Activated T-helper 2 cell treated with anti-CD3 and anti-CD28 coated beads, Interferon-gamma antibody, Interleukin-2, Interleukin-4, amounts not matched to agents 10 μg/mL and 5 μg/mL and 100 μg/mL, durations not matched to agents 14 hours and 24 hours and 36 hours (primary cell): ENCODE measurements around the gene BPIFB4. TPM values are rescaled to one million over a fixed set of nuclear protein-coding genes. Genes with fewer than 3 reads are reported as not detected.
"Not testable (repeated sequence)": the region's sequence is repeated elsewhere in the genome, so short reads cannot be mapped to it uniquely, and the experiment has no call there.

Source experiments
- DNase-seq: peaks from one replicate; pipeline ENCODE4 v3.0.0; 2021; ENCODE audit warnings: low spot score
- H3K27ac Mint-ChIP-seq: one replicate; pipeline ENCODE4 v1.8.0; 2021; ENCODE audit warnings: mixed read lengths
- H3K27me3 Mint-ChIP-seq: one replicate; pipeline ENCODE4 v1.8.0; 2021; ENCODE audit warnings: low read depth, mixed read lengths
- H3K36me3 Mint-ChIP-seq: one replicate; pipeline ENCODE4 v1.8.0; 2021; ENCODE audit warnings: low read depth, mixed read lengths
- H3K4me1 Mint-ChIP-seq: one replicate; pipeline ENCODE4 v1.8.0; 2021; ENCODE audit warnings: low read depth, mixed read lengths
- H3K4me3 Mint-ChIP-seq: one replicate; pipeline ENCODE4 v1.8.0; 2021; ENCODE audit warnings: low read depth, mild to moderate bottlenecking, moderate library complexity, mixed read lengths
- H3K9me3 Mint-ChIP-seq: one replicate; pipeline ENCODE4 v1.8.0; 2021; ENCODE audit warnings: mixed read lengths
- intact Hi-C: fragments of 100-400 bp; cut with micrococcal nuclease; formaldehyde crosslinking; loops from one replicate; pipeline ENCODE4 v1.15.1; 2023
- total RNA-seq: library from RNA; stranded (reverse); gene quantifications from 2 replicates; pipeline ENCODE4 v1.2.3, GENCODE V29; 2022

The BPIFB4 gene
- total RNA-seq, 1 donor from 2014 or later = not detected

DNA sequence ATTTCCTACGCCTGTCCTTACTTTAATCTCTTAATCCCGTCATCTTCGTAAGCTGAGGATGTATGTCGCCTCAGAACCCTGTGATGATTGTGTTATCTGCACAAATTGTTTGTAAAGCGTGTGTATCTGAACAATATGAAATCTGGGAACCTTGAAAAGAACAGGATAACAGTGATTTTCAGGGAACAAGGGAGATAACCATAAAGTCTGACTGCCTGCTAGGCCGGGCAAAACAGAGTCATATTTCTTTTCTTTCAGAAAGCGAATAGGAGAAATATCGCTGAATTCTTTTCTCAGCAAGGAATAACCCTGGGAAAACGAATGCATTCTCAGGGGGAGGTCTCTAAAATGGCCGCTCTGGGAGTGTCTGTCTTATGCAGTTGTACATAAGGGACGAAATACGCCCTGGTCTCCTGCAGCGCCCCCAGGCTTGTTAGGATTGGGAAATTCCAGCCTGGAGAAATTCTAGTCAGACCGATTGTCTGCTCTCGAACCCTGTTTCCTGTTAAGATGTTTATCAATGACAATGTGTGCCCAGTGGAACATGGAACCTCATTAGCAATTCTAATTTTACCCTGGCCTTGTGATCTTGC, 34.2 kb upstream of the BPIFB4 start:
- DNase-seq, H3K36me3 Mint-ChIP-seq, H3K27ac Mint-ChIP-seq, intact Hi-C loops, H3K4me3 Mint-ChIP-seq, H3K27me3 Mint-ChIP-seq, H3K4me1 Mint-ChIP-seq: not testable (repeated sequence)
- peaks cover 21% of the 10 kb centered on the region for H3K9me3 Mint-ChIP-seq

- DNase-seq = no peak
- no peak overlapping the region for H3K4me3 Mint-ChIP-seq
- intact Hi-C loops = no loop called here
- H3K27ac Mint-ChIP-seq = no peak overlapping the region
- peaks cover 21% of the 10 kb centered on the region for H3K9me3 Mint-ChIP-seq
- no peaks in the 10 kb centered on the region for H3K36me3 Mint-ChIP-seq
- H3K4me1 Mint-ChIP-seq = no peaks in the 10 kb centered on the region
- H3K27me3 Mint-ChIP-seq = no peaks in the 10 kb centered on the region
These were observed 33.0 kb upstream of the BPIFB4 start for GRCh38 chr20:33046412-33046811.

GRCh38 chr20:33051333-33051732, 28.1 kb upstream of the BPIFB4 start:
- Mint-ChIP-seq H3K27ac (no peak overlapping the region), H3K36me3 (no peaks in the 10 kb centered on the region), H3K9me3 (peaks cover 3% of the 10 kb centered on the region), H3K4me1 (no peaks in the 10 kb centered on the region), H3K27me3 (no peaks in the 10 kb centered on the region), H3K4me3 (no peak overlapping the region)
- intact Hi-C loops = no loop called here
- no peak for DNase-seq

DNA sequence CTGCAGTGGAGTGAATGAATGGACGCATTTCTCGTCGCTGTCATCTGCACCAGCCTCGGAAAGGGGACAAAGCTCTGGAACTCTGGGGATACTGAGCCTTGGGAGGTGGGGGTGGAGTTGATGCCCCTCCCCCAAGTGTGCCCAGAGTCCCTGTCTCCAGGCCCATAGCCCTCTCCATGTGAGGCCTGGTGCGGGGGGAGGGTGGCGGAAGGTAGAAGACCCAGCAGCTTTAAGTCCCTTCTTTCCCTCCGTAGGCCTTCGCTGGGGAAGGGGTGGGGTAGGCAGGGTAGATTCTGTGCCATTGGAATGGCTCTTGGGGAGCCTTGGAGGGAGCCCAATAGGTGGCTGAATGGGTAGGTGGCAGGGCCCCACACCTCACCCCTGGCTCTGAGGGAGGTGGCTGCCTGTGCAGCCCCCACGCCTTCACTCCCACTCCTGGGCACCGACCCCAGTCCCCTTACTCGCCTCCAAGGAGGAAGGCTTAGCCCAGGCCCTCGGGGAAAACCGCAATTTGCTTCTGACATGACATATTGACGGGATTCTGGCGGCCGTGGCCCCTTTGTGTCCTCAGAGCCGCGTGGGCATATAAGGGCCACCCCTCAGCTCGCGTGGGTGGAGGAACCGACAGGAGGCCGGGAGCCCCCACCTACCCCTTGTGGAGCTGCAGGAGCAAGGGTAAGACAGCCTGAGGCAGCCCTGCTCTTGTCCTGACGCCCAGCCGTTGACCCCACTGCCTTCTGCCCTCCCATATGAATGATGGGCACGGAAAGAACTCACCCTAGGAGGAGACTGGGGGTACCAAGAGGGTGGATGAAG, 25.9 kb upstream of the BPIFB4 start, which contains the start of gene BPIFB3:
BPIFB3 (plus strand) TSS at position 613 of the 816 bp plus-strand sequence. CDS start 1,533 bp downstream, outside the sequence.
- H3K9me3 Mint-ChIP-seq = no peaks in the 10 kb centered on the region
- no peaks in the 10 kb centered on the region for H3K27me3 Mint-ChIP-seq
- H3K36me3 Mint-ChIP-seq = no peaks in the 10 kb centered on the region
- H3K4me1 Mint-ChIP-seq = no peaks in the 10 kb centered on the region
- H3K27ac Mint-ChIP-seq = no peak within 1 kb of the TSS
- intact Hi-C loops = no loop called here
- no peak within 1 kb of the TSS for H3K4me3 Mint-ChIP-seq
- DNase-seq = no peak

- H3K9me3 Mint-ChIP-seq = no peaks in the 10 kb centered on the region
- H3K27me3 Mint-ChIP-seq = no peaks in the 10 kb centered on the region
- no peaks in the 10 kb centered on the region for H3K36me3 Mint-ChIP-seq
- DNase-seq = no peak
- H3K4me1 Mint-ChIP-seq = no peaks in the 10 kb centered on the region
- intact Hi-C loops = no loop called here
- H3K27ac Mint-ChIP-seq = no peak overlapping the region
- no peak overlapping the region for H3K4me3 Mint-ChIP-seq
These were observed 25.1 kb upstream of the BPIFB4 start for GRCh38 chr20:33054381-33054780.

- H3K27me3 Mint-ChIP-seq = no peaks in the 10 kb centered on the region
- intact Hi-C loops = no loop called here
- H3K9me3 Mint-ChIP-seq = no peaks in the 10 kb centered on the region
- no peak overlapping the region for H3K4me3 Mint-ChIP-seq
- H3K27ac Mint-ChIP-seq = no peak overlapping the region
- DNase-seq = no peak
- H3K36me3 Mint-ChIP-seq = no peaks in the 10 kb centered on the region
- no peaks in the 10 kb centered on the region for H3K4me1 Mint-ChIP-seq
These were observed 24.7 kb upstream of the BPIFB4 start for GRCh38 chr20:33054791-33055190.

DNA sequence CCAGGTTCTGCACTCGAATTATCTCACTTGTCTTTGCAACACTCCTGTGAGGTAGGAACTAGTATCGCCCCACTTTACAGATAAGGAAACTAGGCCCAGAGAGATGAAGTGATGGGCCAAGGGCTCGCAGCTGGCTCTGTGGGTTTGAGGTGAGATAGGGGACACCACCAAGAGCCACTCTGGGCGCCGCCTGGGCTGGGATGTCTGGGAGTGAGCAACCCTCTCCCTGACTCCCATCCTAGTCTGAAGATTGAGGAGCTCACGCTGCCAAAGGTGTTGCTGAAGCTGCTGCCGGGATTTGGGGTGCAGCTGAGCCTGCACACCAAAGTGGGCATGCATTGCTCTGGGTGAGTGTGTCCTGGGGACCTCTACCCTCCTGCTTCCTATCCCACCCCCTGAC, 20.3 kb upstream of the BPIFB4 start:
- no peaks in the 10 kb centered on the region for H3K4me1 Mint-ChIP-seq
- no peak overlapping the region for H3K4me3 Mint-ChIP-seq
- H3K9me3 Mint-ChIP-seq = no peaks in the 10 kb centered on the region
- no peaks in the 10 kb centered on the region for H3K36me3 Mint-ChIP-seq
- intact Hi-C loops = no loop called here
- DNase-seq = no peak
- no peaks in the 10 kb centered on the region for H3K27me3 Mint-ChIP-seq
- H3K27ac Mint-ChIP-seq = no peak overlapping the region

GRCh38 chr20:33059741-33060390, 19.6 kb upstream of the BPIFB4 start:
- H3K9me3 Mint-ChIP-seq = no peaks in the 10 kb centered on the region
- H3K36me3 Mint-ChIP-seq = no peaks in the 10 kb centered on the region
- H3K27ac Mint-ChIP-seq = no peak overlapping the region
- H3K27me3 Mint-ChIP-seq = no peaks in the 10 kb centered on the region
- DNase-seq = no peak
- H3K4me3 Mint-ChIP-seq = no peak overlapping the region
- no peaks in the 10 kb centered on the region for H3K4me1 Mint-ChIP-seq
- intact Hi-C loops = no loop called here

GRCh38 chr20:33061658-33062028, 17.8 kb upstream of the BPIFB4 start:
- H3K27ac Mint-ChIP-seq = no peak overlapping the region
- no peak overlapping the region for H3K4me3 Mint-ChIP-seq
- no peaks in the 10 kb centered on the region for H3K36me3 Mint-ChIP-seq
- H3K9me3 Mint-ChIP-seq = no peaks in the 10 kb centered on the region
- no peaks in the 10 kb centered on the region for H3K4me1 Mint-ChIP-seq
- no peak for DNase-seq
- intact Hi-C loops = no loop called here
- H3K27me3 Mint-ChIP-seq = no peaks in the 10 kb centered on the region

DNA sequence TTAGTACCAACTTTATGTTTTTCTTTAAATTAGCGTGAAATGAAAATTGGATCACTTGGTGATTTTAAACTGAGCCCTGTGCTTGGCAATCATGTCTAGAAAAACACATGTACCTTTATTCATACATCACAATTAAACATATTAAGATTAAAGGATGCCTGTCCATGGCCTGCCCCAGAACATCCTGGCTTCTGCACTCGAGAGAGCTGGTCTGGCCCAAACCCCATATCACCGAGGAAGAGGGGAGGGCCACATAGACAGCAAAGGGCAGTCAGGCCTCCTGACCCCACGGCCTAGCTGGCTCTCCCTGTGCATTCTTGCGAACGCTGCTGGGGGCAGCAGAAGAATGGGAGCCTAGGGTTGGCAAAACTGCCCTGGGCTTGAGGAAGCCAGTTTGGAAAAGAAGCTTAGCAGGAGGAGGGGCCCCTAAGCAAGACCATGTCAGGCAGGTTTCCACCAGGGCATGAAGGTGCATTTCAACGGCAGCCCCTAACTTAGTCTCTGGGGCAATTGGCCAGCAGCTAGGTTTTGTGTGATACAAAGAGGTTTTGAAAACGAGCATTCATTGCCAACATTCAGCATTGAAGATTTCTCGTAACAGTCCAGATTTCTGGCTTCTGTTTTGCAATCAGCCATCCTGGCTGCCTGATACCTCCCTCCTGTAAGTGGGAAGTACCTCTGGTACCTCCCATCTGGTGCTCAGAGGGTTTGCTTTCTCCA, 17.2 kb upstream of the BPIFB4 start:
- no peak overlapping the region for H3K4me3 Mint-ChIP-seq
- intact Hi-C loops = no loop called here
- no peak for DNase-seq
- H3K36me3 Mint-ChIP-seq = no peaks in the 10 kb centered on the region
- no peaks in the 10 kb centered on the region for H3K27me3 Mint-ChIP-seq
- no peaks in the 10 kb centered on the region for H3K4me1 Mint-ChIP-seq
- H3K27ac Mint-ChIP-seq = no peak overlapping the region
- H3K9me3 Mint-ChIP-seq = no peaks in the 10 kb centered on the region

- Mint-ChIP-seq H3K4me1 (no peaks in the 10 kb centered on the region), H3K36me3 (no peaks in the 10 kb centered on the region), H3K9me3 (no peaks in the 10 kb centered on the region), H3K27ac (no peak overlapping the region), H3K27me3 (no peaks in the 10 kb centered on the region), H3K4me3 (no peak overlapping the region)
- intact Hi-C loops = no loop called here
- no peak for DNase-seq
These were observed 16.7 kb upstream of the BPIFB4 start for GRCh38 chr20:33062825-33063149.

DNA sequence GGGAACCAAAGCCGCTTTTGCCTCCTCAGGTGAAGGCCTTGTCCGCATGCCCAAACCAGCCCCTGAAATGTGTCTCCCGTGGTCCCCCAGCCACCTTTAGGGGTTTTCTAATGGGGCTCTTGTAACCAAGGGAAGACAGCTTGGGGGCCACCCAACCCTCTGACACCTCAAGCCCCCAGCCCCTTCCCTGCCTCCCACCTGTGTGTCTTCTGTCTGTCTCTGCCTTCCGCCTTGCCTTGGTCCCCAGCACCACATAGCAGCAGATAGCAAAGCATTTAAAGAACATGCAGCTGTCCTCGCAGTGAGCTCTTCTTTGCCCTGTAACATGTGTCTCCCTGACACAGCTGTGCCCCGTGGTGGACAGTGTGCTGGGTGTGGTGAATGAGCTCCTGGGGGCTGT, 16.2 kb upstream of the BPIFB4 start:
- Mint-ChIP-seq H3K9me3 (no peaks in the 10 kb centered on the region), H3K27ac (no peak overlapping the region), H3K4me1 (no peaks in the 10 kb centered on the region), H3K4me3 (no peak overlapping the region), H3K36me3 (no peaks in the 10 kb centered on the region), H3K27me3 (no peaks in the 10 kb centered on the region)
- DNase-seq = no peak
- intact Hi-C loops = no loop called here
